Measurements from ENCODE around the gene NR3C2.

Gene NR3C2

GRCh38 chr4:148069086-148069894, 372.9 kb downstream of the NR3C2 start:
- DNase-seq (ENCODE audit: low read depth), result no peak
- no peak overlapping the region for H3K4me3 ChIP-seq (ENCODE audit: low read depth, low read length)
- in situ Hi-C loops (cut with HindIII; ENCODE audit: low sequenced_read_pairs), result no loop called here
- TF ChIP-seq, protein P1, sequence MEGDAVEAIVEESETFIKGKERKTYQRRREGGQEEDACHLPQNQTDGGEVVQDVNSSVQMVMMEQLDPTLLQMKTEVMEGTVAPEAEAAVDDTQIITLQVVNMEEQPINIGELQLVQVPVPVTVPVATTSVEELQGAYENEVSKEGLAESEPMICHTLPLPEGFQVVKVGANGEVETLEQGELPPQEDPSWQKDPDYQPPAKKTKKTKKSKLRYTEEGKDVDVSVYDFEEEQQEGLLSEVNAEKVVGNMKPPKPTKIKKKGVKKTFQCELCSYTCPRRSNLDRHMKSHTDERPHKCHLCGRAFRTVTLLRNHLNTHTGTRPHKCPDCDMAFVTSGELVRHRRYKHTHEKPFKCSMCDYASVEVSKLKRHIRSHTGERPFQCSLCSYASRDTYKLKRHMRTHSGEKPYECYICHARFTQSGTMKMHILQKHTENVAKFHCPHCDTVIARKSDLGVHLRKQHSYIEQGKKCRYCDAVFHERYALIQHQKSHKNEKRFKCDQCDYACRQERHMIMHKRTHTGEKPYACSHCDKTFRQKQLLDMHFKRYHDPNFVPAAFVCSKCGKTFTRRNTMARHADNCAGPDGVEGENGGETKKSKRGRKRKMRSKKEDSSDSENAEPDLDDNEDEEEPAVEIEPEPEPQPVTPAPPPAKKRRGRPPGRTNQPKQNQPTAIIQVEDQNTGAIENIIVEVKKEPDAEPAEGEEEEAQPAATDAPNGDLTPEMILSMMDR (IDR thresholded peaks at IDR 0.05; ENCODE audit: low read depth, low read length, missing control alignments), result no peak

- TF ChIP-seq, protein P1 (IDR thresholded peaks at IDR 0.05; ENCODE audit: low read depth, low read length, missing control alignments), result no peak
- in situ Hi-C loops (cut with HindIII; ENCODE audit: low sequenced_read_pairs), result no loop called here
- DNase-seq (ENCODE audit: low read depth), result no peak
- no peak overlapping the region for H3K4me3 ChIP-seq (ENCODE audit: low read depth, low read length)
These were observed 373.9 kb downstream of the NR3C2 start for GRCh38 chr4:148068065-148068911.

- TF ChIP-seq, protein P1 (IDR thresholded peaks at IDR 0.05; ENCODE audit: low read depth, low read length, missing control alignments), result no peak
- DNase-seq (ENCODE audit: low read depth), result no peak
- in situ Hi-C loops (cut with HindIII; ENCODE audit: low sequenced_read_pairs), result no loop called here
- H3K4me3 ChIP-seq (ENCODE audit: low read depth, low read length), result no peak overlapping the region
These were observed 374.8 kb downstream of the NR3C2 start for GRCh38 chr4:148067301-148067916.

- DNase-seq (ENCODE audit: low read depth), result no peak
These were observed 377.1 kb downstream of the NR3C2 start for GRCh38 chr4:148065075-148065474.

GRCh38 chr4:148064451-148064850, 377.8 kb downstream of the NR3C2 start:
- TF ChIP-seq, protein P1 (IDR thresholded peaks at IDR 0.05; ENCODE audit: low read depth, low read length, missing control alignments), result no peak
- no peak overlapping the region for H3K4me3 ChIP-seq (ENCODE audit: low read depth, low read length)
- in situ Hi-C loops (cut with HindIII; ENCODE audit: low sequenced_read_pairs), result no loop called here

More at GRCh38 chr4:148065075-148065474, 377.1 kb downstream of the NR3C2 start:
- no peak overlapping the region for H3K4me3 ChIP-seq (ENCODE audit: low read depth, low read length)
- TF ChIP-seq, protein P1 (IDR thresholded peaks at IDR 0.05; ENCODE audit: low read depth, low read length, missing control alignments), result no peak
- in situ Hi-C loops (cut with HindIII; ENCODE audit: low sequenced_read_pairs), result no loop called here

GRCh38 chr4:148062301-148062950, 379.8 kb downstream of the NR3C2 start:
- TF ChIP-seq, protein P1 (IDR thresholded peaks at IDR 0.05; ENCODE audit: low read depth, low read length, missing control alignments), result no peak
- in situ Hi-C loops (cut with HindIII; ENCODE audit: low sequenced_read_pairs), result no loop called here
- DNase-seq (ENCODE audit: low read depth), result no peak
- no peak overlapping the region for H3K4me3 ChIP-seq (ENCODE audit: low read depth, low read length)

More at GRCh38 chr4:148064451-148064850, 377.8 kb downstream of the NR3C2 start:
- no peak for DNase-seq (ENCODE audit: low read depth)

All from astrocyte of the cerebellum (primary cell).